Amniotic stem cell (primary cell): ENCODE data around the gene IRAG1.

Experiments
- DNase-seq: peaks from one replicate; lab custom pipeline; 2025; lab: John Stamatoyannopoulos, UW

IRAG1 gene

GRCh38 chr11:10693509-10694081 lies at the start of gene IRAG1:
Gene IRAG1 (minus strand): TSS chr11:10693755. CDS start chr11:10693602, 153 bp downstream.
- no peak for DNase-seq

- peak; percentile 48 for DNase-seq
Measured at GRCh38 chr11:10742460-10743208, 49.1 kb upstream of the IRAG1 start.

- DNase-seq = peak; percentile 96
Measured at GRCh38 chr11:10735481-10736475, 42.2 kb upstream of the IRAG1 start.

GRCh38 chr11:10731064-10731680 lies 37.6 kb upstream of the IRAG1 start:
- DNase-seq = no peak

GRCh38 chr11:10730151-10730550 lies 36.6 kb upstream of the IRAG1 start:
- DNase-seq = no peak

- DNase-seq = no peak
Measured at GRCh38 chr11:10728789-10729472, 35.4 kb upstream of the IRAG1 start.

- DNase-seq = no peak
Measured at GRCh38 chr11:10728154-10728553, 34.6 kb upstream of the IRAG1 start.

- no peak for DNase-seq
Measured at GRCh38 chr11:10727146-10727851, 33.7 kb upstream of the IRAG1 start.

GRCh38 chr11:10725907-10726253 lies 32.3 kb upstream of the IRAG1 start:
- no peak for DNase-seq

GRCh38 chr11:10725114-10725906 lies 31.8 kb upstream of the IRAG1 start:
- DNase-seq = no peak

- DNase-seq = no peak
Measured at GRCh38 chr11:10722307-10722706, 28.8 kb upstream of the IRAG1 start.

- DNase-seq = no peak
Measured at GRCh38 chr11:10720881-10721376, 27.4 kb upstream of the IRAG1 start.

GRCh38 chr11:10719616-10720015 lies 26.1 kb upstream of the IRAG1 start:
- no peak for DNase-seq

GRCh38 chr11:10716543-10717259 lies 23.1 kb upstream of the IRAG1 start:
- DNase-seq = no peak

GRCh38 chr11:10716122-10716521 lies 22.6 kb upstream of the IRAG1 start:
- DNase-seq = no peak

- no peak for DNase-seq
Measured at GRCh38 chr11:10715571-10715970, 22.0 kb upstream of the IRAG1 start.

- DNase-seq = no peak
Measured at GRCh38 chr11:10709299-10710086, 15.9 kb upstream of the IRAG1 start.

GRCh38 chr11:10708131-10708530 lies 14.6 kb upstream of the IRAG1 start:
- DNase-seq = no peak
